Raji (cell line): Measurements from ENCODE around the gene HECW1.

ENCODE experiments used
- POLR2A ChIP-seq: IDR thresholded peaks from 2 replicates; pipeline ENCODE4 v1.6.1; 2011; ENCODE audit warnings: low read depth, low read length, control low read depth; ENCODE audit not compliant: insufficient read depth

HECW1 gene

GRCh38 chr7:43205171-43205795 is 92.8 kb downstream of the HECW1 start:
- no peak for TF ChIP-seq POLR2A

- TF ChIP-seq POLR2A = no peak
These were observed 95.8 kb downstream of the HECW1 start for GRCh38 chr7:43208242-43208641.

- no peak for TF ChIP-seq POLR2A
These were observed 98.8 kb downstream of the HECW1 start for GRCh38 chr7:43211286-43211685.

- TF ChIP-seq POLR2A = no peak
These were observed 99.2 kb downstream of the HECW1 start for GRCh38 chr7:43211693-43212092.

- TF ChIP-seq POLR2A = no peak
These were observed 100.5 kb downstream of the HECW1 start for GRCh38 chr7:43212921-43213320.

GRCh38 chr7:43215061-43215460 is 102.6 kb downstream of the HECW1 start:
- TF ChIP-seq POLR2A = no peak

GRCh38 chr7:43217055-43217454 is 104.6 kb downstream of the HECW1 start:
- no peak for TF ChIP-seq POLR2A

GRCh38 chr7:43220250-43220649 is 107.8 kb downstream of the HECW1 start:
- TF ChIP-seq POLR2A = no peak

- no peak for TF ChIP-seq POLR2A
These were observed 108.3 kb downstream of the HECW1 start for GRCh38 chr7:43220742-43221141.

GRCh38 chr7:43229801-43230200 is 117.4 kb downstream of the HECW1 start:
- TF ChIP-seq POLR2A = no peak

- TF ChIP-seq POLR2A = no peak
These were observed 119.9 kb downstream of the HECW1 start for GRCh38 chr7:43232366-43232765.

GRCh38 chr7:43234073-43234472 is 121.6 kb downstream of the HECW1 start:
- TF ChIP-seq POLR2A = no peak

GRCh38 chr7:43234968-43235367 is 122.5 kb downstream of the HECW1 start:
- no peak for TF ChIP-seq POLR2A

GRCh38 chr7:43240565-43240964 is 128.1 kb downstream of the HECW1 start:
- no peak for TF ChIP-seq POLR2A

GRCh38 chr7:43242628-43243255 is 130.3 kb downstream of the HECW1 start:
- TF ChIP-seq POLR2A = no peak

- no peak for TF ChIP-seq POLR2A
These were observed 131.8 kb downstream of the HECW1 start for GRCh38 chr7:43244232-43244631.

- TF ChIP-seq POLR2A = no peak
These were observed 132.3 kb downstream of the HECW1 start for GRCh38 chr7:43244784-43245183.
